AG08396 (cell line): ENCODE results near the gene ANKRD33B.
"Not testable (repeated sequence)": the region's sequence is repeated elsewhere in the genome, so short reads cannot be mapped to it uniquely, and the experiment has no call there.

Experiments
- DNase-seq: peaks from one replicate; pipeline ENCODE4 v3.0.0; 2012; ENCODE audit warnings: low spot score, mixed read lengths

Gene ANKRD33B

DNA sequence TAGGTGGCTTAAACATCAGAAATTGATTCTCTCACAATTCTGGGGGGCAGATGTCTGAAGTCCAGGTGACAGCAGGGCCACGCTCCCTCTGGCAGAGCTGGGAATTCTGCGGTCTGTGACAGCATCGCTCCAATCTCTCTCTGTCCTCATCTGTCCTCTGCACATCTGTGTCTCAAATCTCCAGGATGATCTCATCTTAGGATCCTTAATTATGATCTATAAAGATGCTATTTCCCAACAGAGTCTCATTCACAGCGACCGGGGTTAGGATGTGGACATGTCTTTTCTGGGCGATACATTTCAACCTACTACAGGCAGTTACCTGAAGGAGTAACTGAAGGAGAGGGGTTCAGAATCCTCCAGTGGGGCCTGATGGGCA lies 31.4 kb downstream of the ANKRD33B start:
- DNase-seq, result no peak

DNA sequence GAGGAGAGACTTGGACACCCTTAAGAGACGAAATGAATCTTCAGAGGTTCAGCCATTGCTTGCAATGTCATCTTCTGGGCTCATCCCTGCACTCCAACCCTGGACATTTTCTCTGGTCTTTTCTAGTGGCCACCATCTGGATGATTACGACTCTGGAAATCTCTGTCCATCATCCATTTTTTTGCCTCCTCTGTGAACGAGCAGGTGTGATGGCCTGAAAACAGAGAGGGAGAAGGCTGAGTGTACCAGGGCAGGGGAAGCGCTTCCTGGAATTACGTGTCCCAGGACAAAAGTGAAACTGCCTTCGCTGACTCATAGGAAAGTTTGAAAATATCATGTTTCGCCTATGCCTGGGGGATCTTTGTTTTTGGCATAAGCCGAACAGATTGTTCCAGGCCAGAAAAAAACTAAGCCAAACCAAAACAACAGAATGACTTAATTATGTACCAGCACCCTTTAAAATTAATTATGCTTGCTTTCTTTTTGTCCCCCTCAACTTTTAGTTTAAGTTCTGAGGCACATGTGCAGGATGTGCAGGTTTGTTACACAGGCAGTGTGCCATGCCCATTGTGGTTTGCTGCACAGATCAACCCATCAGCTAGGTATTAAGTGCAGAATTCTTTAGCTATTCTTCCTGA lies 31.9 kb downstream of the ANKRD33B start:
- peak; percentile 85 for DNase-seq

DNA sequence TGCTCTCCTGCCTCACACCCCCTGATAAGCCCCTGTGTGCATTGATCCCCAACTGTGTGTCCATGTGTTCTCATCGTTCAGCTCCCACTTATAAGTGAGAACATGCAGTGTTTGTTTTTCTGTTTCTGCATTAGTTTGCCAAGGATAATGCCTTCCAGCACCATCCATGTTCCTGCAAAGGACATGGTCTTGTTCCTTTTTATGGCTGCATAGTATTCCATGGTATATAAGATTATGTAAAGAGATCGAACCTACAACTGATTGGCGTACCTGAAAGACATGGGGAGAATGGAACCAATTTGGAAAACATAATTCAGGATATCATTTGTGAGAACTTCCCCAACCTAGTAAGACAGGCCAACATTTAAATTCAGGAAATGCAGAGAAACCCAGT lies 32.4 kb downstream of the ANKRD33B start:
- DNase-seq, result no peak

DNA sequence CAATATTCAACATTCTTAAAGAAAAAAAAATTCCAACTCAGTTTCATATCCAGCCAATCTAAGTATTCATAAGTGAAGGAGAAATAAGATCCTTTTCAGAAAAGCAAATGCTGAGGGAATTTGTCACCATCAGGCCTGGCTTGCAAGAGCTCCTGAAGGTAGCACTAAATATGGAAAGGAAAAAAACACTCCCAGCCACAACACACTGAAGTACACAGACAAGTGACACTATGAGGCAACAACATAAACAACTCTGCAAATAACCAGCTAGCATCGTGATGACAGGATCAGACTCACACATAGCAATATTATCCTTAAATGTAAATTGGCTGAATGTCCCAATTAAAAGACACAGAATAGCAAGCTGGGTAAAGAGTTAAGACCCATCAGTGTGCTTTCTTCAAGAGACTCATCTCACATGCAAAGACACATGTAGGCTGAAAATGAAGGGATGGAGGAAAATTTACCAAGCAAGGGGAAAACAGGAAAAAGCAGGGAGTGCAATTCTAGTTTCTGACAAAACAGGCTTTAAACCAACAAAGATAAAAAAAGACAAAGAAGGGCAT lies 33.1 kb downstream of the ANKRD33B start:
- DNase-seq, result no peak

DNA sequence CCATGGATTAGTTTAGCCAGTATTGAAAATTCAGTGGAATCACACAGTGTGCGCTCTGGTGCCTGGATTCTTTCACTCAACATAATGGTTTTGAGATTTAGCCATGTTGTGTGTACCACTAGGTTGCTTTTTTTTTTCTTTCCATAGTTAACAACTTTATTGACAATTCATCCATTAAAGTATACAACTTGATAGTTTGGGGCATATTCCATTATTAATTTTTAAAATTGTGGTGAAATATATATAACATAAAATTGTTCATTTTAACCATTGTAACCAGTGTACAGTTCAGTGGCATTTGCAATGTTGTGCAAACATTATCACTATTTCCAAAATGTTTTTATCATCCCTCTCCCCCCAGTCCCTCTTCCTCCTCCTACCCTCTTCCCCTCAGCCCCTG lies 35.2 kb downstream of the ANKRD33B start:
- DNase-seq, result no peak

DNA sequence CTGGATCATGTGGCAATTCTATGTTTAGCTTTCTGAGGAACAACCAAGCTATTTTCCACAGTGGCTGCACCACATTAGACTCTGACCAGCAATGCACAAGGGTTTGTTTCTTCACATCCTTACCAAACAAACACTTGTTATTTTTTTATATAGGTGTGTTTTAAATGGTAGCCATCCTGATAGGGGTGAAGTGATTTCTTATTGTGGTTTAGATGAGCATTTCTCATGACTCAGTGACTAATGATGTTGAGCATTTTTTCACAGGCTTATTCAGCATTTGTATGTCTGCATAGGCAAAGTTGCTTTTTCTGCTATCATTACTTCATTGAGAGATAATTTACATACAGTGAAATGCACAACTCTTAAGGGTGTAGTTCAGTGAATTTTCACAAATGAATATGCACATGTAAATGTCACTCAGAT lies 36.0 kb downstream of the ANKRD33B start:
- DNase-seq, result no peak

DNA sequence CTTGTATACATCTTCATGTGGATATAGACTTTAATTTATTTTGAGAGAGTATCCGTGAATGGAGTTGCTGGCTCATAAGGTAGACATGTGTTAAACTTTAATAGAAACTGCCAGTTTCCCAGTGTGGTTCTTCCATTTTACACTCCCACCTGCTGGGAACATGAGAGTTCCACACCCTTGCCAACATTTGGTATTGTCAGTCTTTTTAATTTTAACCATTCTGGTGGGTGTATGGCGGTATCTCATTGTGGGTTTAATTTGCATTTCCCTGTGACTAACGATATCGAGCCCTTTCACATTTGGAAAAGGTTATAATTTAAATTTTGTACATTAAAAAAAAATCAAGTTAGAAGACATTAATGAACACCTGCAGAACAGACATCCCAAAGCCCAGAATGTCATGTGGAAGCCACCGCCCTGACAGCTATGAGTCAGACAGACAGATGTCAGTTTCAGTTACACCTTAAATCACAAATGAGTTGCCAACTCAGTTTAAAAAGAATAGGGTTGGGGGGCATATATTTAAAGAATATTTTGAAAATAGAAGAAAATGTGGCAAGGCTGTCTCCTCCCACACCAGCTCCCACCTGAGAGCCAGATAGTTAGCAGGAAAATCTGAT lies 36.9 kb downstream of the ANKRD33B start:
- DNase-seq, result no peak

DNA sequence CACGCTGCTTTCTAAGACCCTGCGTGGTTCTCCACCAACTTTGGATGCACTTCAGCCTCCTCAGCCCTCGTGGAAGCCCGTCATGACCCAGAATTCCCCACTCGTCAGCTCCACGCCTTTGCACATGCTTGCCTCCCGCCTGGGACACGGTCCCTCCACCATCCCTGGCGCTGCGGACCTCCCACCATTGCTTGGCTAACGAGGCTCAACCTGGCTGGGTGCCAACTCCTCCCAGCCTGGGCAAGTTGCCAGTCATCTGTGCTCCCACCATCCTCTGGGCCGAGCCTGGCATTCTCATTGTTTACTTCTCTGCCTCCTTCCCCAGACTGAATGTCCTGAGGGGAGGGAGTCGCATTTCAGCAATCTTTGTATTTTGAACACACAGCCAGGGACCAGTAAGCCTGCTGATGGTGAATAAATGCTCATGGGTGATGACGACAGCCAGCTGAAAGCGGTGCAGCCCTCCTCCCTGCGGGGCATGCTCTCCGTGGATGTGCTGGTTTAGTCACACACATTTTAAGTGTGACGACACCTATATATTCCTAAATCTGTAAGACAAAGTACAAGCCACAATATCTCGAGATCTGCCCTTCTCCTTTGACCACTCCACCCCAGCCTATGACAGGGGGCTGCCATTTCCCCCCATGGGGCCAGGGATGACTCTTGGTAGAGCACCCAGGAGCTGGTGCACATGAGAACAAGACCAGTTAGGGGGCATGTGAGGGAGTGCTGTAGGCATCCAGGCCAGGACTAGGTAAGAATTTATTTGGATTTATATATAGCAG lies 37.6 kb downstream of the ANKRD33B start:
- DNase-seq, result peak; percentile 79

DNA sequence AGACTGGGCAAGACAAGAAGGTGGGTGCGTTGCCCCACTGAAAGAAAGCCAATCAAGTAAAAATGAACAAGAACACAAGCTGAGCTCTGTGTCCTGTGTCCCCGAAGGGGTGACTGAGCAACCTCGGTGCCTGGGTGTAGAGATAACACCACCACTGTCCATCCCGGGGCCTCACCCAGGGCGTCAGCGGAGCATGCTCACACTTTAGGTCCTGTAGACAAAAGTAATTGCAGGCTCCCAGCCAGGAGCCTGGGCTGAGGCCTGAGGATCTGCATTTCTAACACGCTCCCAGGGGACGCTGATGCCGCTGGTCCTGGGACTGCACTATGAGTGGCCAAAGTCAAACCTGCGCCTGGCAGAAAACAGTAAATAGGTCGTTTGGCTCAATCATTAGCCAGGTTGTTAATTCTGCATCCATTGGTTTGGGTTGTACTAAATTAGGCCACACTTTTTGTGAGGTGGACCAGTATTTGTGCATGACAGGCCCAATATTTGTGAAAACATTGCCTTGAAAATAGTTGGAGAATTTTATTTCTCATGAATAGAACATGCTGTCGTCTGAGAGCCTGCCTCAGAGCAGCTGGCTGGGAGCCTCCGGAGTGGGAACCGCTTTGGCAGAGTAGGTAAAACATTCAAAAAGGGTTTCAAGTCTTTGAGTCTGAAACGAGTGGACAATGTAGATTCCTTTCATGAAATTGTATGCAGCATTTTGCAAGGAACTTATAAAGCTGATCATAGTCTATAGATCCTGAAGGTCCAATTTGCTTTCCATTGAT lies 38.3 kb downstream of the ANKRD33B start:
- no peak for DNase-seq

DNA sequence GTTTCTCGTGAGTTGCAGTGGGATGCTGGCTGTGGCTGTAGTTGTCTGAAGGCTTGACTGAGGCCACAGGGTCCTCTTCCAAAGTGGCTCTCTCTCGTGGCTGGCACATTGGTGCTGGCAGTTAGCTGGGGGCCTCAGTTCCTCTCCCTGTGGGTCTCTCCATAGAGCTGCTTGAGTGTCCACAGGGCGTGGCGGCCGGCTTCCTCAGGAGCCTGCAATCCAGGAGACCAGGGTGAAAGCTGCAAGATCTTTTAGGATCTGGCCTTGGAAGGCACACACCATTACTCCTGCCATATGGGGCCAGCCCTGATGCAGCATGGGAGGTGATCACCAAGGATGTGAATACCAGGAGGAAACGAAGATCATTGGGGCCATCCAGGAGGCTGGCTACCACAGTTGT lies 41.1 kb downstream of the ANKRD33B start:
- no peak for DNase-seq

DNA sequence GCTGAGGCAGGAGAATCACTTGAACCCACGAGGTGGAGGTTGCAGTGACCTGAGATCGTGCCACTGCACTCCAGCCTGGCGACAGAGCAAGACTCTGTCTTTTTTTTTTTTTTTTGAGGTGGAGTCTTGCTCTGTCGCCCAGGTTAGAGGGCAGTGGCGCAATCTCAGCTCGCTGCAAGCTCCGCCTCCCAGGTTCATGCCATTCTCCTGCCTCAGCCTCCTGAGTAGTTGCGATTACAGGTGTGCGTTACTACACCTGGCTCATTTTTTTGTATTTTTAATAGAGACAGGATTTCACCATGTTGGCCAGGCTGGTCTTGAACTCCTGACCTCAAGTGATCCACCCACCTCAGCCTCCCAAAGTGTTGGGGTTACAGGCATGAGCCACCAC lies 42.8 kb downstream of the ANKRD33B start:
- not testable (repeated sequence) for DNase-seq

DNA sequence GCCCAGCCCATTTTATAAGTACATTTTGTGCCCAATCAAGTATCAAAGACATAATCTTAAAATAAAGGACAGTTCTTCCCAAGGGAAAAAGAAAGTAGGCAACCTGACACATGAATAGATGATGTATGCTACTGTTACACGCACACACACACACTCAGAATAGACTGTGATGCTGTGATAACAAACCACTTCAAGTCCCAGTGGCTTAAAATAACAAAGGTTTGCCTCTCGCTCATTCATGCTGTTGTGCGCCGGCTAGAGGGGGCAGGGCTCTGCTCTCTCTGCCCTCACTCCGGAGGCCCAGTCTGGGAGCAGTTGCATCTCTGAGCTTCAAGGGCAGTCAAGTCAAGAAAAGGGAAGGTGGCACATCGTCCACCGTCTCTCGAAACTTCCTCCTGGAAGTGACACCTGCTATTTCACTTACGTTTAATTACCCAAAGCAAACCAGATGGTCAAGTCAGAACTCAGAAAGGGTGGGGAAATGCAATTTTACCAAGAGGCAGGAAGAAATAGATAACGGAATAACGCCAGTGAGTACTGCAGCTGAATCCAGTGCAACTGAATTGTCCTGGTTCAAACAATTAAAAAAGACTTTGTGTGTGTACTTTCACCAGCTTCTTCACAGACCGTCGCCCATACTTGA lies 43.3 kb downstream of the ANKRD33B start:
- no peak for DNase-seq

DNA sequence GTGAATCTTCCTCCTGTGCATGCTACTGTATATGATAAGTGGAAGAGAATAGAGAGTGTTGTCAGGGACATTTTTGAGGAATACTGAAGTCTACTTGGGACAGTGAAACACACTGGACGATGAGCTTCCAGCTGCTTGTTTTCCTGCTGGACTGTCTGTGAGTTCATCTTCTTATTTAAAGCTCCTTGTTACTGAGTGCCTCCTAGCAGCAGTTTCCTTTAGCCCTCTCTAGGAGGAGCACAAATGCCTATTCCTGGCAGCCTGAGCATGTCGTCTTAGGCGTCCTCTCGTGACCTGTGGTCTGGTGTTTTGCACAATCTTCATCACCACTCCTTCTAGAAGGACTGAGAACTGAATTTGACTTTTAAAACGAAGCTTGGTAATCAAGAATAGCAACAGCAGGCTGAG lies 43.8 kb downstream of the ANKRD33B start:
- peak; percentile 52 for DNase-seq

DNA sequence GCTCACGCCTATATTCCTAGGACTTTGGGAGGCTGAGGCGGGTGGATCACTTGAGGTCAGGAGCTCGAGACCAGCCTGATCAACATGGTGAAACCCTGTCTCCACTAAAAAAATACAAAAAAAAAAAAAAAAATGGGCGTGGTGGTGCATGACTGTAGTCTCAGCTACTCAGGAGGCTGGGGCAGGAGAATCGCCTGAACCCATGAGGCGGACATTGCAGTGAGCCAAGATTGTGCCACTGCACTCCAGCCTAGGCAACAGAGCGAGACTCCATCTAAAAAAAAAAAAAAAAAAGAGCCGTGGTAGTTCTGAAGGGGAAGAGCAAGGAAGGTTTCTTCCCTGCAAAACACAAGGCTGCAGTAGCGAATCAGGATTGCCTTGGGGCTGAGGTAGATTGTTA lies 44.2 kb downstream of the ANKRD33B start:
- DNase-seq, result not testable (repeated sequence)

DNA sequence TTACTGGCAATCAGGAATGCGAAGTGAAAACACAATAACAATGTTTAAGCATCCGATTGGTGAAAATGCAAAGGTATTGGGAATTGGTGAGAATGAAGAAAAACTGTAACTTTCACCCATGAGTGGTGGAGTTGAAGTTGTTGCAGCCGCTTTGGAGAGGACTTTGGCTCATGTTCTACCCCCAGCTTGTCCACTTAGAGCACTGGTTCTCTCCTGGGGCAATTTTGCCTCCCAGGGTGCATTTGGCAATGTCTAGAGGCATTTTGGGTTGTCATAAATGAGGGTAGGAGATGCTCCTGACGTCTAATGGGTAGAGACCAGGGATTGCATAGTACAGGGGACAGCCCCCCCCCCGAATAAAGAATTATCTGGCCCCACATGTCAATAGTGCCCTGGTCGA lies 46.2 kb downstream of the ANKRD33B start:
- DNase-seq, result no peak

DNA sequence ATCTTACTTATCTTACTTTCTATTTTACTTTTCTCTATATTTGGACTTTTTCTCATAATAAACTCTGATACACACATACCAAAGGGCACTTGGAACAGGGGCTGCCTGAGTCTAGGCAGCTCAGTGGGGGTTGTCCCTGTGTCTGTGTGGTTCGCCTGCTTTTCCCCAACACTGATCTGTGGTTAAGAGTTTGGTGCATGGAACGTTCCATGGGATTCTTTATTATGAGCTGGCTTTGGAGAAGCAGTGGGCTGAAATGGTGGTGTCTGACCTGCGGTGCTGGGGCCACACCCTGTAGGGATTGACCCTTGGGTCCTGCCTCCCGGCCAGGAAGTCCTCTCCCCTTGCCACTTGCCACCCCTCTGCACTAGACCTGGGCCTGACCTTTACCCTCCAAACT lies 47.4 kb downstream of the ANKRD33B start:
- DNase-seq, result no peak

DNA sequence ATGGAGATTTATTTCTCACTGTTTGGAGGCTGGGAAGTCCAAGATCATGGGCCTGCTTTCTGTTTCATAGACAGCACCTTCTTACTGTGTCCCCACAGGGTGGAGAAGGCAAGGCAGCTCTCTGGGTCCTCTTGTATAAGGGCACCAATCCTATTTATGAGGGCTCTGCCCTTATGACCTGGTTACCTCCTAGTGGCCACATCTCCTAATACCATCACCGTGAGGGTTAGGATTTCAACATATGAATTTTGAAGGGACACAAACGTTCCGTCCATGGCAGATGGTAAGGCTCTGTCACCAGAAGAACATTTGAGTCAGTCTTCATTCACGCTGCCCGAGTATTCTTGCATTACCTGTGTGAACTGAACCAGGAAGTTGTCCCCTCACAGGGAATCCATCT lies 48.4 kb downstream of the ANKRD33B start:
- no peak for DNase-seq

DNA sequence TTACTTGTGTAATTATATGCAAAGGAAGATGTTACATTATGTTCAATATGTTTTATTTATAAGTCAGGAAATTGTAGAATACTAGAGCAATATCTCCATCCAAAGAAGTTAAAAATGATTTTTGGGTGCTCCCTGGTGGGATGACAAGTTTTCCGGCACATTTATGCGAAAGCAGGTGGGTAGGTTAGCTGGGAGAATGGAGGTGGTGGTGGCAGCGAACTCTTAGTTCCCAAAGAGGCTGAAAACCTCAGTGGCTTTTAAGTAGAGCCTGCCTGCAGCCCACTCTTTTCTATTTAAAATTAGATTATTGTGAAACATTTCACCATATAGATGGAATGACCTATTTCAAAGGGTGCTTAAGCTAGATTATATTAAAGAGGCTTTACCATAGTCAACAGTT lies 51.8 kb downstream of the ANKRD33B start:
- DNase-seq, result no peak

DNA sequence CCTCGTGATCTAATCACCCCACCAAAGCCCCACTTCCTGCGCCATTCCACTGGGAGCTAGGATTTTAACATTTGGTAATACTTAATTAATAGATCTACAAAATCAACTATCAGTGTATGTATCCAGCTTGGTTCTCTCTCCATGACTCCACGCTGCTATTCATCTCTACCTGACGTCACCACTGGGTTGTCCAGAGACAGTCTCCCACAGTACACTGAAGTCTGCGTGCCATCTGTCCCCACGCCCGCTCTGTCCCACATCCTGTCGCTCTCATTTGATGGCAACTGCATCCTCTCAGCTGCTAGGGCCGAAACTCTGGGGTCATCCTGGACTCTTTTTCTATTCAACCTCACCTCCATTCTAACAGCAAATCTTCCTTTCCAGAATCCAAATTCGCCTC lies 53.2 kb downstream of the ANKRD33B start:
- DNase-seq, result no peak

DNA sequence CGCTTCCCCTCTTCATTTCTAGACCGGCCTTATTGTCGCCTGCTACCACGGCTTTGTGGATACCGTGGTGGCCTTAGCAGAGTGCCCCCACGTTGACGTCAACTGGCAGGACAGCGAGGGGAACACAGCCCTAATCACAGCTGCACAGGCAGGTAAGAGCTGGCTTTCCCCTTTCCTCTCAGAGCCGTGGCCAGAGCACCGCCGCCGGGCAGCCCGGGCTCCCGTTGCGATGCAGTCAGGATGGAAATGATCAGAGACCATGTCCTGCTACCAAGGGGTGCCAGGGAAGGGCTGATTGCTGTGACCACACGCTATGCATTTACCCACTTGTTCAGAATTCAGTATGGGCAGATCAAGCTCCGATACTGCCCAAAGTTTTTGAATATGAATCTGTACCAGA lies 54.4 kb downstream of the ANKRD33B start:
- DNase-seq, result no peak

DNA sequence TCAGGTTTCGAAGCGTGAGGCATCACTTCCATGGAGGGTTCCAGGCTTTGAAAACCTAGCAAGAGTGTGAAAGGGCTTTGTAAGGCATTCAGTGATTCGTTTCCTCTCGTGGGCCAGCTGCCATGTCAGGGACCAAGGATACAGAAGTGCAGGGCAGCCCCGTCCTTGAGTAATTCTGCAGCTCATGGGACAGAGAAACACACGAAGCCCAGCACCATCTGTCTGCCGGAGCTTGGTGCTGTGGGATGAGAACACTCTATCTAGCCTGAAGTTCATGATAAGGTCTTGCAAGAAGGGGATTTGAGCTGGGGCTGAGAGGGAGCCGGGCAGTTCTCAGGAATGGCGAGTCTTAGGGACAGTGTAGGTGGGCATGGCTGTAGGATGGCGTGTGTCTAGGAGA lies 55.8 kb downstream of the ANKRD33B start:
- no peak for DNase-seq

DNA sequence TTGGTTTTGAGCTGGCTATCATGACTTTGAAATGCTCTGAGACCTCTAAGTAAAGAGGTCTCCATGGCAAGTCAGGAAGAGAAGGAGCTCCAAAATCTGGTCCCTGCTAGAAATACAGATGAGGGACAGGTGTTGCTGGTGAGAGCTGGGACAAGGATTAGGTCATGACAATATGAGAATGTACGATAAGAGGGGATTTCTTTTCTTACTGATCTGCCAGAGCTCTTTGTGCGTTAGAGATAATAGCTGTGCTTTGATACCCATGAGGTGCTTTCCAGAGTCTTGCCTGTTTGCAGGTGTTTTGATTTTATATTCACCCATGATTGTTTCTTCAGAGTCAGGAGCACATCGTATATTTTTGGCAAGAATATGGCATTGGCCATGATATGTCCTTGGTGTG lies 56.5 kb downstream of the ANKRD33B start:
- DNase-seq, result no peak
